Vagina (tissue), 2 donors: ENCODE results near the gene PTH2. TPM values are rescaled to one million over a fixed set of nuclear protein-coding genes. Genes with fewer than 3 reads are reported as not detected.

ENCODE experiments used
- DNase-seq, 2 donors: peaks; one replicate each; pipeline ENCODE4 v3.0.0-alpha.2; 2017; ENCODE audit errors: extremely low spot score in 2 of 2
- H3K27ac ChIP-seq: fragments of 200-600 bp; sonication (generic); one replicate; pipeline ENCODE4 v1.5.1; 2019
- H3K27me3 ChIP-seq: fragments of 200-600 bp; sonication (generic); one replicate; pipeline ENCODE4 v1.5.1; 2019
- H3K36me3 ChIP-seq, 2 donors: fragments of 200-600 bp; sonication (generic); one replicate each; pipeline ENCODE4 v1.5.1; 2017 to 2019
- H3K4me1 ChIP-seq: fragments of 200-600 bp; sonication (generic); one replicate; pipeline ENCODE4 v1.5.1; 2019
- H3K4me3 ChIP-seq, 2 donors: fragments of 200-600 bp; sonication (generic); 1 replicate in 1 of 2; 2 replicates in 1 of 2; pipeline ENCODE4 v1.5.1; 2016 to 2019
- H3K9me3 ChIP-seq: fragments of 200-600 bp; sonication (generic); one replicate; pipeline ENCODE4 v1.5.1; 2019
- CTCF ChIP-seq, 3 experiments: fragments of 450-650 bp in 2 of 3; fragments of 200-600 bp in 1 of 3; sonication (generic) in 1 of 3; IDR thresholded peaks; one replicate each; pipeline ENCODE4 v1.5.1; 2017 to 2019; ENCODE audit warnings: antibody characterized with exemption in 3 of 3, mild to moderate bottlenecking in 2 of 3, moderate library complexity in 2 of 3
- POLR2A ChIP-seq, 2 donors: fragments of 450-650 bp; IDR thresholded peaks; one replicate each; pipeline ENCODE4 v1.6.1; 2017; ENCODE audit warnings: antibody characterized with exemption in 2 of 2, mild to moderate bottlenecking in 2 of 2, moderate library complexity in 2 of 2
- POLR2AphosphoS5 ChIP-seq, 2 donors: sonication (generic); formaldehyde crosslinking; IDR thresholded peaks; one replicate each; pipeline ENCODE4 v1.9.0; 2017; ENCODE audit warnings: antibody characterized with exemption in 2 of 2, mild to moderate bottlenecking in 2 of 2, low read depth in 1 of 2; ENCODE audit not compliant: insufficient read depth in 1 of 2
- intact Hi-C: fragments of 100-400 bp; cut with DNase I; formaldehyde crosslinking; loops from one replicate; pipeline ENCODE4 v1.15.1; 2023
- total RNA-seq: library from RNA; depleted of rRNA; stranded (reverse); fragments of >200 nt; gene quantifications from one replicate; pipeline ENCODE4 v1.2.3, GENCODE V29; 2016

The PTH2 gene
- total RNA-seq, 1 donor from 2014 or later = not detected

- intact Hi-C loops = no loop called here
- Histone ChIP-seq H3K4me1 (peaks cover 15% of the 10 kb centered on the region), H3K4me3 (no peak overlapping the region), H3K36me3 (no peaks in the 10 kb centered on the region), H3K27ac (no peak overlapping the region), H3K27me3 (peaks cover 21% of the 10 kb centered on the region), H3K9me3 (no peaks in the 10 kb centered on the region)
- no peak for DNase-seq
- TF ChIP-seq POLR2A (IDR thresholded peaks at IDR 0.05) (no peak), POLR2AphosphoS5 (IDR thresholded peaks at IDR 0.05; ENCODE audit: insufficient read depth in 1 of 2, low read depth in 1 of 2) (no peak), CTCF (IDR thresholded peaks at IDR 0.05) (no peak)
Observed at GRCh38 chr19:49428547-49429451, 5.6 kb upstream of the PTH2 start.

GRCh38 chr19:49427855-49428546 is 4.8 kb upstream of the PTH2 start:
- H3K27me3 ChIP-seq = peaks cover 29% of the 10 kb centered on the region
- intact Hi-C loops = no loop called here
- no peak for DNase-seq
- H3K36me3 ChIP-seq = no peaks in the 10 kb centered on the region
- peaks cover 20% of the 10 kb centered on the region for H3K4me1 ChIP-seq
- H3K4me3 ChIP-seq = no peak overlapping the region
- no peak overlapping the region for H3K27ac ChIP-seq
- no peak for TF ChIP-seq CTCF (IDR thresholded peaks at IDR 0.05)
- TF ChIP-seq POLR2A (IDR thresholded peaks at IDR 0.05) = no peak
- TF ChIP-seq POLR2AphosphoS5 (IDR thresholded peaks at IDR 0.05; ENCODE audit: insufficient read depth in 1 of 2, low read depth in 1 of 2) = no peak
- H3K9me3 ChIP-seq = no peaks in the 10 kb centered on the region

- H3K4me1 ChIP-seq = peaks cover 27% of the 10 kb centered on the region
- no peaks in the 10 kb centered on the region for H3K9me3 ChIP-seq
- no peak overlapping the region for H3K4me3 ChIP-seq
- no peak for TF ChIP-seq POLR2AphosphoS5 (IDR thresholded peaks at IDR 0.05; ENCODE audit: insufficient read depth in 1 of 2, low read depth in 1 of 2)
- no peak for TF ChIP-seq CTCF (IDR thresholded peaks at IDR 0.05)
- no peak for TF ChIP-seq POLR2A (IDR thresholded peaks at IDR 0.05)
- H3K27me3 ChIP-seq = peaks cover 35% of the 10 kb centered on the region
- DNase-seq = no peak
- no peak overlapping the region for H3K27ac ChIP-seq
- intact Hi-C loops = no loop called here
- no peaks in the 10 kb centered on the region for H3K36me3 ChIP-seq
Observed at GRCh38 chr19:49427339-49427738, 4.1 kb upstream of the PTH2 start.

- intact Hi-C loops = no loop called here
- no peak for DNase-seq
- Histone ChIP-seq H3K27ac (no peak overlapping the region), H3K9me3 (no peaks in the 10 kb centered on the region), H3K4me3 (no peak overlapping the region), H3K27me3 (peaks cover 39% of the 10 kb centered on the region), H3K4me1 (peaks cover 36% of the 10 kb centered on the region), H3K36me3 (no peaks in the 10 kb centered on the region)
- TF ChIP-seq CTCF (IDR thresholded peaks at IDR 0.05) = no peak
- TF ChIP-seq POLR2AphosphoS5 (IDR thresholded peaks at IDR 0.05; ENCODE audit: insufficient read depth in 1 of 2, low read depth in 1 of 2) = no peak
- TF ChIP-seq POLR2A (IDR thresholded peaks at IDR 0.05) = no peak
Observed at GRCh38 chr19:49425922-49426592, 2.8 kb upstream of the PTH2 start.
